ENCODE data around the gene L3MBTL4.

- TF ChIP-seq POLR2AphosphoS5 (IDR thresholded peaks at IDR 0.05; ENCODE audit: low read depth, low read length) (no peak), POLR2A (IDR thresholded peaks at IDR 0.05; ENCODE audit: low read depth, low read length) (no peak), TAF1 (IDR thresholded peaks at IDR 0.05; ENCODE audit: low read depth, low read length) (no peak)
Measured at GRCh38 chr18:6239716-6240115, 175.0 kb downstream of the L3MBTL4 start.

Measured in GM12891 (cell line).